Kidney epithelial cell (primary cell): ENCODE measurements around the gene PCAT6. TPM values are rescaled to one million over a fixed set of nuclear protein-coding genes. Genes with fewer than 3 reads are reported as not detected.

Experiments used
- DNase-seq: peaks from one replicate; pipeline ENCODE4 v3.0.0-alpha.2; 2010; ENCODE audit warnings: low read depth
- H3K27me3 ChIP-seq: 2 replicates; pipeline ENCODE4 v1.6.0; 2011; ENCODE audit warnings: low read length; ENCODE audit not compliant: control insufficient read depth, insufficient read depth
- H3K36me3 ChIP-seq: 2 replicates; pipeline ENCODE4 v1.5.1; 2011; ENCODE audit warnings: low read length; ENCODE audit not compliant: control insufficient read depth, insufficient read depth
- H3K4me3 ChIP-seq: 2 replicates; pipeline ENCODE4 v1.5.1; 2011; ENCODE audit warnings: low read depth, mild to moderate bottlenecking, control low read depth, low read length
- CTCF ChIP-seq: IDR thresholded peaks from 2 replicates; pipeline ENCODE4 v1.5.1; 2011; ENCODE audit warnings: mild to moderate bottlenecking, moderate library complexity, low read length, control low read depth, inconsistent platforms; ENCODE audit not compliant: insufficient read depth, poor library complexity, severe bottlenecking
- total RNA-seq: library from RNA; depleted of rRNA; stranded (reverse); fragments of >200 nt; gene quantifications from 2 replicates; pipeline ENCODE4 v1.2.3, GENCODE V29; 2015

The PCAT6 gene
- total RNA-seq, 1 donor from 2014 or later, result not detected

GRCh38 chr1:202805886-202806844, 4.6 kb upstream of the PCAT6 start:
- no peaks in the 10 kb centered on the region for H3K36me3 ChIP-seq
- no peaks in the 10 kb centered on the region for H3K27me3 ChIP-seq
- no peak for DNase-seq
- TF ChIP-seq CTCF, result no peak
- H3K4me3 ChIP-seq, result peak overlapping the region; percentile 96

GRCh38 chr1:202806845-202807450, 3.8 kb upstream of the PCAT6 start:
- Histone ChIP-seq H3K4me3 (peak overlapping the region; percentile 96), H3K27me3 (no peaks in the 10 kb centered on the region), H3K36me3 (no peaks in the 10 kb centered on the region)
- no peak for TF ChIP-seq CTCF
- DNase-seq, result no peak

GRCh38 chr1:202807451-202807925, 3.3 kb upstream of the PCAT6 start:
- Histone ChIP-seq H3K36me3 (no peaks in the 10 kb centered on the region), H3K4me3 (peak overlapping the region; percentile 96), H3K27me3 (no peaks in the 10 kb centered on the region)
- no peak for DNase-seq
- TF ChIP-seq CTCF, result no peak

- DNase-seq, result no peak
- Histone ChIP-seq H3K4me3 (peak within 1 kb of the TSS; percentile 96), H3K36me3 (no peaks in the 10 kb centered on the region), H3K27me3 (no peaks in the 10 kb centered on the region)
- TF ChIP-seq CTCF, result no peak
Observed at GRCh38 chr1:202807926-202808757, 2.6 kb upstream of the PCAT6 start, which contains the start of gene KDM5B. TSS of gene KDM5B (minus strand) at chr1:202808421. CDS start at chr1:202808305, 116 bp downstream.

- Histone ChIP-seq H3K36me3 (no peaks in the 10 kb centered on the region), H3K4me3 (no peak overlapping the region), H3K27me3 (no peaks in the 10 kb centered on the region)
- no peak for TF ChIP-seq CTCF
- no peak for DNase-seq
Observed at GRCh38 chr1:202809597-202810159, 1.1 kb upstream of the PCAT6 start.
